ENCODE results near the gene WIPI1. TPM values are rescaled to one million over a fixed set of nuclear protein-coding genes. Genes with fewer than 3 reads are reported as not detected.

The WIPI1 gene
- total RNA-seq, 1 donor from 2014 or later, result 37.3 TPM

- Histone ChIP-seq H3K27ac (peak overlapping the region; percentile 73), H3K9me3 (no peaks in the 10 kb centered on the region), H3K4me3 (no peak overlapping the region), H3K4me1 (peaks cover 66% of the 10 kb centered on the region), H3K27me3 (no peaks in the 10 kb centered on the region), H3K36me3 (no peaks in the 10 kb centered on the region)
- DNase-seq (ENCODE audit: extremely low spot score in 2 of 2), result no peak
- no peak for TF ChIP-seq CTCF (IDR thresholded peaks at IDR 0.05)
- no peak for TF ChIP-seq POLR2A (IDR thresholded peaks at IDR 0.05)
- TF ChIP-seq POLR2AphosphoS5 (IDR thresholded peaks at IDR 0.05; ENCODE audit: insufficient read depth in 1 of 2, low read depth in 1 of 2), result peak in 1 of 2 donors; percentile 15
- intact Hi-C loops (cut with DNase I), result no loop called here
Observed at GRCh38 chr17:68383443-68384321, 73.6 kb downstream of the WIPI1 start.

GRCh38 chr17:68383120-68383442, 74.2 kb downstream of the WIPI1 start:
- no peak for DNase-seq (ENCODE audit: extremely low spot score in 2 of 2)
- no peak overlapping the region for H3K4me3 ChIP-seq
- H3K27me3 ChIP-seq, result no peaks in the 10 kb centered on the region
- TF ChIP-seq CTCF (IDR thresholded peaks at IDR 0.05) (no peak), POLR2A (IDR thresholded peaks at IDR 0.05) (no peak), POLR2AphosphoS5 (IDR thresholded peaks at IDR 0.05; ENCODE audit: insufficient read depth in 1 of 2, low read depth in 1 of 2) (no peak)
- intact Hi-C loops (cut with DNase I), result no loop called here
- H3K36me3 ChIP-seq, result no peaks in the 10 kb centered on the region
- H3K9me3 ChIP-seq, result no peaks in the 10 kb centered on the region
- peak overlapping the region; percentile 73 for H3K27ac ChIP-seq
- peaks cover 70% of the 10 kb centered on the region for H3K4me1 ChIP-seq

GRCh38 chr17:68382582-68383085, 74.7 kb downstream of the WIPI1 start:
- TF ChIP-seq POLR2A (IDR thresholded peaks at IDR 0.05) (no peak), POLR2AphosphoS5 (IDR thresholded peaks at IDR 0.05; ENCODE audit: insufficient read depth in 1 of 2, low read depth in 1 of 2) (no peak), CTCF (IDR thresholded peaks at IDR 0.05) (no peak)
- Histone ChIP-seq H3K9me3 (no peaks in the 10 kb centered on the region), H3K36me3 (no peaks in the 10 kb centered on the region), H3K4me1 (peaks cover 73% of the 10 kb centered on the region), H3K27me3 (no peaks in the 10 kb centered on the region), H3K4me3 (no peak overlapping the region), H3K27ac (peak overlapping the region; percentile 43)
- no peak for DNase-seq (ENCODE audit: extremely low spot score in 2 of 2)
- intact Hi-C loops (cut with DNase I), result no loop called here

GRCh38 chr17:68381076-68381900, 76.0 kb downstream of the WIPI1 start:
- TF ChIP-seq CTCF (IDR thresholded peaks at IDR 0.05), result no peak
- no peak for TF ChIP-seq POLR2AphosphoS5 (IDR thresholded peaks at IDR 0.05; ENCODE audit: insufficient read depth in 1 of 2, low read depth in 1 of 2)
- no peak for TF ChIP-seq POLR2A (IDR thresholded peaks at IDR 0.05)
- DNase-seq (ENCODE audit: extremely low spot score in 2 of 2), result no peak

More at GRCh38 chr17:68381076-68381900, 76.0 kb downstream of the WIPI1 start:
- H3K9me3 ChIP-seq, result no peaks in the 10 kb centered on the region
- no peaks in the 10 kb centered on the region for H3K27me3 ChIP-seq
- H3K27ac ChIP-seq, result peak overlapping the region; percentile 93
- no peak overlapping the region for H3K4me3 ChIP-seq
- intact Hi-C loops (cut with DNase I), result no loop called here
- peaks cover 67% of the 10 kb centered on the region for H3K4me1 ChIP-seq
- H3K36me3 ChIP-seq, result no peaks in the 10 kb centered on the region
